ENCODE data around the gene YPEL1. TPM values are rescaled to one million over a fixed set of nuclear protein-coding genes. Genes with fewer than 3 reads are reported as not detected.
"Not testable (repeated sequence)": the region's sequence is repeated elsewhere in the genome, so short reads cannot be mapped to it uniquely, and the experiment has no call there.

YPEL1 gene
- total and polyA plus RNA-seq, 3 experiments from 2014 or later, result 2.4 to 27.0 (median 2.6) TPM

- Histone ChIP-seq H3K27ac (ENCODE audit: low read depth, low read length) (no peak overlapping the region), H3K4me1 (ENCODE audit: insufficient read depth, low read length) (peaks cover 11% of the 10 kb centered on the region), H3K27me3 (ENCODE audit: insufficient read depth, low read length, poor library complexity, severe bottlenecking) (peaks cover 12% of the 10 kb centered on the region), H3K9me3 (ENCODE audit: low read length) (no peaks in the 10 kb centered on the region), H3K4me3 (ENCODE audit: low read length) (no peak overlapping the region), H3K36me3 (ENCODE audit: insufficient read depth, low read length) (no peaks in the 10 kb centered on the region)
- Mint-ChIP-seq H3K27me3 (no peaks in the 10 kb centered on the region), H3K9me3 (no peaks in the 10 kb centered on the region), H3K4me3 (peak overlapping the region in 1 of 7 donors; percentile 56), H3K4me1 (peaks cover 14 to 34% (median 26%) of the 10 kb centered on the region in 3 donors), H3K27ac (peak overlapping the region in 1 of 8 donors; percentile 33), H3K36me3 (peaks cover 0 to 20% (median 5%) of the 10 kb centered on the region in 3 donors)
- CTCF ChIA-PET, result interaction anchor here (1.8 kb wide), 1 partner anchor 225 kb away, joined by 4 read pairs; the partner anchor contains the start of gene PPM1F
- no peak for DNase-seq
- POLR2A ChIA-PET, result no interaction called here
These were observed 7.8 kb downstream of the YPEL1 start for GRCh38 chr22:21727768-21728167.

- peaks cover 0 to 20% (median 4%) of the 10 kb centered on the region in 3 donors for H3K36me3 Mint-ChIP-seq
- no peak overlapping the region for H3K27ac Mint-ChIP-seq
- Histone ChIP-seq H3K9me3 (ENCODE audit: low read length) (no peaks in the 10 kb centered on the region), H3K36me3 (ENCODE audit: insufficient read depth, low read length) (no peaks in the 10 kb centered on the region), H3K27ac (ENCODE audit: low read depth, low read length) (no peak overlapping the region), H3K4me1 (ENCODE audit: insufficient read depth, low read length) (peaks cover 11% of the 10 kb centered on the region), H3K27me3 (ENCODE audit: insufficient read depth, low read length, poor library complexity, severe bottlenecking) (peaks cover 12% of the 10 kb centered on the region), H3K4me3 (ENCODE audit: low read length) (no peak overlapping the region)
- H3K9me3 Mint-ChIP-seq, result no peaks in the 10 kb centered on the region
- ChIA-PET POLR2A (interaction anchor here (1.0 kb wide), 1 partner anchor 8 kb away, joined by 7 read pairs; the partner anchor contains the start of gene YPEL1), CTCF (interaction anchor here (1.2 to 1.8 kb wide), 2 partner anchors 141 to 226 kb away, joined by 3 to 4 read pairs; partner anchors contain the start of genes MAPK1 and PPM1F)
- H3K4me3 Mint-ChIP-seq, result peak overlapping the region in 2 of 7 donors; percentile 3 to 46
- peaks cover 13 to 32% (median 23%) of the 10 kb centered on the region in 3 donors for H3K4me1 Mint-ChIP-seq
- no peaks in the 10 kb centered on the region for H3K27me3 Mint-ChIP-seq
- no peak for DNase-seq
These were observed 8.4 kb downstream of the YPEL1 start for GRCh38 chr22:21727159-21727558.

- Mint-ChIP-seq H3K4me1 (peaks cover 13 to 30% (median 21%) of the 10 kb centered on the region in 3 donors), H3K36me3 (peaks cover 0 to 19% (median 4%) of the 10 kb centered on the region in 3 donors), H3K27ac (peak overlapping the region in 4 of 8 donors; percentile 2 to 85 (median 36)), H3K9me3 (no peaks in the 10 kb centered on the region), H3K4me3 (peak overlapping the region in 5 of 7 donors; percentile 3 to 46 (median 24)), H3K27me3 (no peaks in the 10 kb centered on the region)
- Histone ChIP-seq H3K4me3 (ENCODE audit: low read length) (no peak overlapping the region), H3K9me3 (ENCODE audit: low read length) (no peaks in the 10 kb centered on the region), H3K27me3 (ENCODE audit: insufficient read depth, low read length, poor library complexity, severe bottlenecking) (peaks cover 8% of the 10 kb centered on the region), H3K4me1 (ENCODE audit: insufficient read depth, low read length) (peaks cover 11% of the 10 kb centered on the region), H3K27ac (ENCODE audit: low read depth, low read length) (no peak overlapping the region), H3K36me3 (ENCODE audit: insufficient read depth, low read length) (no peaks in the 10 kb centered on the region)
- POLR2A ChIA-PET, result interaction anchor here (1.0 kb wide), 1 partner anchor 9 kb away, joined by 7 read pairs; the partner anchor contains the start of gene YPEL1
- CTCF ChIA-PET, result interaction anchor here (1.2 to 1.4 kb wide), 2 partner anchors 16 to 141 kb away, joined by 3 to 6 read pairs; partner anchors contain the start of gene MAPK1
- DNase-seq, result peak in 4 of 5 donors; percentile 7 to 67 (median 25)
These were observed 8.9 kb downstream of the YPEL1 start for GRCh38 chr22:21726650-21727049.

GRCh38 chr22:21725956-21726649, 9.5 kb downstream of the YPEL1 start:
- DNase-seq, result no peak
- H3K27me3 ChIP-seq (ENCODE audit: insufficient read depth, low read length, poor library complexity, severe bottlenecking), result peaks cover 7% of the 10 kb centered on the region
- peaks cover 13 to 25% (median 20%) of the 10 kb centered on the region in 3 donors for H3K4me1 Mint-ChIP-seq
- ChIA-PET POLR2A (interaction anchor here (0.5 to 1.0 kb wide), 2 partner anchors 9 to 110 kb away, joined by 3 to 7 read pairs; partner anchors contain the start of gene YPEL1), CTCF (interaction anchor here (0.9 to 1.5 kb wide), 5 partner anchors 13 to 227 kb away, joined by 3 to 6 read pairs (median 3); partner anchors contain the start of genes MAPK1 and PPM1F)
- H3K36me3 Mint-ChIP-seq, result peaks cover 0 to 16% (median 5%) of the 10 kb centered on the region in 3 donors
- H3K9me3 Mint-ChIP-seq, result no peaks in the 10 kb centered on the region
- no peak overlapping the region for H3K4me3 Mint-ChIP-seq
- H3K36me3 ChIP-seq (ENCODE audit: insufficient read depth, low read length), result no peaks in the 10 kb centered on the region
- peaks cover 11% of the 10 kb centered on the region for H3K4me1 ChIP-seq (ENCODE audit: insufficient read depth, low read length)
- H3K27ac Mint-ChIP-seq, result peak overlapping the region in 2 of 8 donors; percentile 5 to 85
- no peak overlapping the region for H3K4me3 ChIP-seq (ENCODE audit: low read length)
- no peaks in the 10 kb centered on the region for H3K9me3 ChIP-seq (ENCODE audit: low read length)
- H3K27me3 Mint-ChIP-seq, result no peaks in the 10 kb centered on the region
- H3K27ac ChIP-seq (ENCODE audit: low read depth, low read length), result no peak overlapping the region

- CTCF ChIA-PET, result interaction anchor here (1.5 kb wide), 1 partner anchor 11 kb away, joined by 3 read pairs; no protein-coding TSS in a partner anchor
- H3K27me3 ChIP-seq (ENCODE audit: insufficient read depth, low read length, poor library complexity, severe bottlenecking); H3K4me3 ChIP-seq (ENCODE audit: low read length); H3K36me3 ChIP-seq (ENCODE audit: insufficient read depth, low read length); H3K27ac ChIP-seq (ENCODE audit: low read depth, low read length); H3K4me3 Mint-ChIP-seq; H3K27me3 Mint-ChIP-seq; H3K9me3 ChIP-seq (ENCODE audit: low read length); H3K9me3 Mint-ChIP-seq; H3K27ac Mint-ChIP-seq; DNase-seq; POLR2A ChIA-PET: not testable (repeated sequence)
- Mint-ChIP-seq H3K4me1 (peaks cover 12 to 18% (median 13%) of the 10 kb centered on the region in 3 donors), H3K36me3 (peaks cover 0 to 11% (median 2%) of the 10 kb centered on the region in 3 donors)
- H3K4me1 ChIP-seq (ENCODE audit: insufficient read depth, low read length), result peaks cover 11% of the 10 kb centered on the region
These were observed 11.1 kb downstream of the YPEL1 start for GRCh38 chr22:21724496-21724895.

GRCh38 chr22:21721195-21721852, 14.3 kb downstream of the YPEL1 start:
- Mint-ChIP-seq H3K27ac (peak overlapping the region in 3 of 8 donors; percentile 33 to 63 (median 35)), H3K4me1 (peaks cover 6 to 28% (median 9%) of the 10 kb centered on the region in 3 donors)
- H3K36me3 Mint-ChIP-seq; H3K9me3 Mint-ChIP-seq; H3K4me3 Mint-ChIP-seq; H3K27me3 Mint-ChIP-seq; H3K9me3 ChIP-seq (ENCODE audit: low read length); H3K36me3 ChIP-seq (ENCODE audit: insufficient read depth, low read length); H3K27ac ChIP-seq (ENCODE audit: low read depth, low read length); H3K4me3 ChIP-seq (ENCODE audit: low read length); POLR2A ChIA-PET; DNase-seq; H3K4me1 ChIP-seq (ENCODE audit: insufficient read depth, low read length); H3K27me3 ChIP-seq (ENCODE audit: insufficient read depth, low read length, poor library complexity, severe bottlenecking): not testable (repeated sequence)
- CTCF ChIA-PET, result interaction anchor here (1.2 kb wide), 1 partner anchor 231 kb away, joined by 3 read pairs; the partner anchor contains the start of gene PPM1F

GRCh38 chr22:21720191-21720859, 15.3 kb downstream of the YPEL1 start:
- H3K4me1 Mint-ChIP-seq, result peaks cover 4 to 24% (median 7%) of the 10 kb centered on the region in 3 donors
- H3K36me3 Mint-ChIP-seq; H3K4me3 ChIP-seq (ENCODE audit: low read length); H3K36me3 ChIP-seq (ENCODE audit: insufficient read depth, low read length); H3K4me3 Mint-ChIP-seq; H3K27ac ChIP-seq (ENCODE audit: low read depth, low read length); H3K4me1 ChIP-seq (ENCODE audit: insufficient read depth, low read length); H3K27me3 Mint-ChIP-seq; H3K27me3 ChIP-seq (ENCODE audit: insufficient read depth, low read length, poor library complexity, severe bottlenecking); H3K9me3 Mint-ChIP-seq; POLR2A ChIA-PET; H3K9me3 ChIP-seq (ENCODE audit: low read length); DNase-seq: not testable (repeated sequence)
- peak overlapping the region in 1 of 8 donors; percentile 50 for H3K27ac Mint-ChIP-seq
- CTCF ChIA-PET, result interaction anchor here (1.2 to 2.1 kb wide), 2 partner anchors 218 to 232 kb away, joined by 3 to 9 read pairs; partner anchors contain the start of gene PPM1F
